Measurements from ENCODE around the gene KLHL41.

GRCh38 chr2:169486487-169486886, 23.0 kb upstream of the KLHL41 start:
- TF ChIP-seq POLR2A (IDR thresholded peaks at IDR 0.05; ENCODE audit: low read length), result no peak
- no peak for TF ChIP-seq GATA1 (IDR thresholded peaks at IDR 0.05; ENCODE audit: low read depth, low read length)

Measured in erythroblast (primary cell).